HepG2 (cell line): Measurements from ENCODE around the gene CEACAM16. TPM values are rescaled to one million over a fixed set of nuclear protein-coding genes. Genes with fewer than 3 reads are reported as not detected.

ENCODE experiments used
- AHDC1 ChIP-seq: sonication (generic); formaldehyde crosslinking; IDR thresholded peaks from 2 replicates; pipeline ENCODE4 v1.5.1; 2020; ENCODE audit warnings: mild to moderate bottlenecking, missing genetic modification reagents, borderline replicate concordance
- ARID5B ChIP-seq: IDR thresholded peaks from 2 replicates; pipeline ENCODE4 v1.4.0; 2020; ENCODE audit warnings: mild to moderate bottlenecking, missing genetic modification reagents
- ATF1 ChIP-seq: IDR thresholded peaks from 2 replicates; pipeline ENCODE4 v1.6.1; 2016; ENCODE audit warnings: mild to moderate bottlenecking, control low read depth
- CCDC6 ChIP-seq: sonication (generic); formaldehyde crosslinking; IDR thresholded peaks from 2 replicates; pipeline ENCODE4 v1.8.1; 2022; ENCODE audit warnings: mild to moderate bottlenecking, missing genetic modification reagents, moderate library complexity
- HNRNPLL ChIP-seq: fragments of 200-400 bp; formaldehyde crosslinking; IDR thresholded peaks from 2 replicates; pipeline ENCODE4 v1.6.1; 2017; ENCODE audit warnings: mild to moderate bottlenecking, low read depth, low read length; ENCODE audit not compliant: poor library complexity, severe bottlenecking
- HNRNPUL1 ChIP-seq: fragments of 200-400 bp; formaldehyde crosslinking; IDR thresholded peaks from 2 replicates; pipeline ENCODE4 v1.6.1; 2017; ENCODE audit warnings: low read depth, mild to moderate bottlenecking, low read length, moderate library complexity
- HOXA3 ChIP-seq: sonication (generic); formaldehyde crosslinking; IDR thresholded peaks from 2 replicates; pipeline ENCODE4 v1.5.0; 2020; ENCODE audit warnings: missing genetic modification reagents
- KDM4B ChIP-seq: sonication (generic); formaldehyde crosslinking; IDR thresholded peaks from 2 replicates; pipeline ENCODE4 v1.4.0; 2020; ENCODE audit warnings: missing genetic modification reagents
- KLF6 ChIP-seq: IDR thresholded peaks from 2 replicates; pipeline ENCODE4 v1.8.0; 2016; ENCODE audit warnings: missing biosample characterization, missing genetic modification reagents
- MBNL3 ChIP-seq: fragments of 250-450 bp; sonication (Bioruptor Pico); conservative IDR thresholded peaks from 2 replicates; pipeline ENCODE4 v1.8.0; 2022; ENCODE audit warnings: mild to moderate bottlenecking, inconsistent platforms
- MXI1 ChIP-seq: IDR thresholded peaks from 3 replicates; pipeline ENCODE4 v1.6.1; 2012; ENCODE audit warnings: low read depth, low read length, inconsistent platforms, borderline replicate concordance
- REST ChIP-seq, 2 experiments: IDR thresholded peaks; 2 replicates each; pipeline ENCODE4 v1.6.1; 2011 to 2012; ENCODE audit warnings: low read length in 2 of 2, borderline replicate concordance in 1 of 2, low read depth in 1 of 2, mild to moderate bottlenecking in 1 of 2, moderate library complexity in 1 of 2
- SETDB1 ChIP-seq: sonication (generic); formaldehyde crosslinking; IDR thresholded peaks from 2 replicates; pipeline ENCODE4 v1.5.1; 2020; ENCODE audit warnings: missing genetic modification reagents, mild to moderate bottlenecking, borderline replicate concordance
- ZBTB20 ChIP-seq: sonication (generic); formaldehyde crosslinking; IDR thresholded peaks from 2 replicates; pipeline ENCODE4 v1.8.1; 2023; ENCODE audit warnings: missing genetic modification reagents, low read depth, mild to moderate bottlenecking, borderline replicate concordance
- ZBTB7B ChIP-seq: sonication (generic); formaldehyde crosslinking; IDR thresholded peaks from 2 replicates; pipeline ENCODE4 v1.4.0; 2020; ENCODE audit warnings: missing genetic modification reagents
- ZNF547 ChIP-seq: sonication (generic); formaldehyde crosslinking; IDR thresholded peaks from 2 replicates; pipeline ENCODE4 v1.5.1; 2020; ENCODE audit warnings: mild to moderate bottlenecking, missing genetic modification reagents
- ZNF652 ChIP-seq: IDR thresholded peaks from 2 replicates; pipeline ENCODE4 v1.6.1; 2016; ENCODE audit warnings: low read depth, borderline replicate concordance
- ZNF724P ChIP-seq: sonication (generic); formaldehyde crosslinking; IDR thresholded peaks from 2 replicates; pipeline ENCODE4 v1.8.0; 2022; ENCODE audit warnings: missing genetic modification reagents, borderline replicate concordance
- polyA plus RNA-seq, 8 experiments: library from polyadenylated mRNA; depleted of rRNA in 3 of 8; stranded (reverse) in 7 of 8; unstranded in 1 of 8; fragments of >200 nt; fragmentation: Illumina TruSeq in 4 of 8; extraction: Trizol in 4 of 8; gene quantifications; 2 replicates each; pipeline versions ENCODE4 v1.2.1 to v1.2.3, GENCODE V29; 2011 to 2016; ENCODE audit warnings: low read depth in 4 of 8, missing spikeins in 1 of 8, mixed read lengths in 1 of 8; ENCODE audit not compliant: insufficient read depth in 1 of 8
- total RNA-seq, 5 experiments: library from RNA; depleted of rRNA; stranded (reverse); fragments of >200 nt; fragmentation: Illumina TruSeq; extraction: Trizol; gene quantifications; 2 replicates each; pipeline ENCODE4 v1.2.3, GENCODE V29; 2016; ENCODE audit warnings: low read depth in 1 of 5

CEACAM16 gene
- total and polyA plus RNA-seq, 2 of the 13 experiments (the other 11 are each of a cell fraction or from before 2014, with no cell fraction given): not detected

DNA sequence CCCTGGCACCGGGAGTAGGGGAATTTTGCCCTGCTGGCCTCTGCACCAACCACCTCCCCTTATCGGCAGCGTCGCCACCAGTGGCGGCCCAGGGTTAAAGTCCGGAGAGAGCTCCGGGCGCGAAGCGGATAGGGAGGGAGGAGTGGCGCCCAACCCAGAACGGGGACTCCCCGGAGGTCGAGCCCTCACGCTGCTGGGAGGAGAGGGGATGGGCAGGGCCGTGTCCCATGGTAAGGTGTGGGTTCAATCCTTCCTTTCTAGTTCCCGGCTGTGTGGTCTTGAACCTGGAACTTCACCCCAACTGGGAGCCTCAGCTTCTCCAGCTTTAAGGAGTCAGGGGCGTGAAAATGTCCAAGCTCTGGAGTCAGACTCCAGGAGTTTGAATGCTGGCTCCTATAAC is 26.3 kb downstream of the CEACAM16 start (continued):
- TF ChIP-seq CCDC6 (CRISPR knock-in tag) (no peak), ZNF724P (CRISPR knock-in tag) (no peak), ZBTB7B (CRISPR knock-in tag) (peak; percentile 74; the same call in 1 of the 2 replicates), KDM4B (CRISPR knock-in tag) (no peak), HOXA3 (CRISPR knock-in tag) (peak; percentile 80; the same call in 1 of the 2 replicates), ZNF547 (no peak; the same call in 1 of the 2 replicates), KLF6 (CRISPR knock-in tag) (0 out of 2 replicates have a peak, but pooled peaks have one; percentile 32), HNRNPUL1 (no peak), MBNL3 (CRISPR knock-in tag) (no peak), ZNF652 (CRISPR knock-in tag) (no peak), ARID5B (CRISPR knock-in tag) (peak; percentile 76), AHDC1 (CRISPR knock-in tag) (no peak), MXI1 (no peak), HNRNPLL (peak; percentile 45), REST (IDR thresholded peaks at IDR 0.05; ENCODE audit: borderline replicate concordance in 1 of 2, low read depth in 1 of 2, low read length in 2 of 2) (no peak), ATF1 (CRISPR knock-in tag) (no peak), SETDB1 (CRISPR knock-in tag) (no peak), ZBTB20 (CRISPR knock-in tag) (0 out of 2 replicates have a peak, but pooled peaks have one; percentile 52)
